GM23338 (cell line): ENCODE measurements around the gene ZER1. TPM values are rescaled to one million over a fixed set of nuclear protein-coding genes. Genes with fewer than 3 reads are reported as not detected.
"Not testable (repeated sequence)": the region's sequence is repeated elsewhere in the genome, so short reads cannot be mapped to it uniquely, and the experiment has no call there.

Experiments
- ATAC-seq: fragments of 200-7000 bp; cut with Tn5 transposase; 3 replicates; pipeline ENCODE4 v1.9.1; 2020
- DNase-seq: peaks from one replicate; pipeline ENCODE4 v3.0.0-alpha.2; 2015; ENCODE audit warnings: low spot score
- H2AFZ ChIP-seq: fragments of 200-600 bp; sonication (generic); 2 replicates; pipeline ENCODE4 v1.8.0; 2016; ENCODE audit warnings: antibody characterized with exemption, mild to moderate bottlenecking, moderate library complexity
- H3F3A ChIP-seq: fragments of 200-600 bp; sonication (generic); replicated peaks from 2 replicates; pipeline ENCODE4 v1.8.0; 2017; ENCODE audit warnings: antibody characterized with exemption, mixed run types, low read depth
- H3K27ac ChIP-seq: fragments of 200-600 bp; sonication (generic); 2 replicates; pipeline ENCODE4 v1.6.1; 2016; ENCODE audit warnings: low read depth
- H3K27me3 ChIP-seq: fragments of 200-600 bp; sonication (generic); 2 replicates; pipeline ENCODE4 v1.8.0; 2016; ENCODE audit warnings: mild to moderate bottlenecking, mixed run types, moderate library complexity; ENCODE audit not compliant: insufficient read depth
- H3K36me3 ChIP-seq: fragments of 200-600 bp; sonication (generic); 2 replicates; pipeline ENCODE4 v1.8.0; 2016; ENCODE audit warnings: mild to moderate bottlenecking; ENCODE audit not compliant: insufficient read depth
- H3K4me1 ChIP-seq: fragments of 200-600 bp; sonication (generic); 2 replicates; pipeline ENCODE4 v1.8.0; 2016; ENCODE audit warnings: mild to moderate bottlenecking, moderate library complexity; ENCODE audit not compliant: insufficient read depth
- H3K4me2 ChIP-seq: fragments of 200-600 bp; sonication (generic); 2 replicates; pipeline ENCODE4 v1.7.1; 2017; ENCODE audit warnings: mixed run types
- H3K4me3 ChIP-seq: fragments of 200-600 bp; sonication (generic); 2 replicates; pipeline ENCODE4 v1.6.1; 2016; ENCODE audit warnings: mixed run types
- H3K79me2 ChIP-seq: fragments of 200-600 bp; sonication (generic); replicated peaks from 2 replicates; pipeline ENCODE4 v1.8.0; 2017; ENCODE audit warnings: mild to moderate bottlenecking; ENCODE audit not compliant: insufficient read depth
- H3K9me2 ChIP-seq: fragments of 200-600 bp; sonication (generic); 2 replicates; pipeline ENCODE4 v1.8.0; 2017; ENCODE audit not compliant: insufficient read depth
- H4K20me1 ChIP-seq: fragments of 200-600 bp; sonication (generic); replicated peaks from 2 replicates; pipeline ENCODE4 v1.8.0; 2017; ENCODE audit warnings: mild to moderate bottlenecking; ENCODE audit not compliant: insufficient read depth
- H3K27ac Mint-ChIP-seq: 2 replicates; pipeline ENCODE4 v1.8.0; 2020; ENCODE audit warnings: inconsistent platforms, mild to moderate bottlenecking, moderate library complexity, mixed read lengths
- H3K27me3 Mint-ChIP-seq: 3 replicates; pipeline ENCODE4 v1.8.0; 2022; ENCODE audit warnings: low read depth, mild to moderate bottlenecking, moderate library complexity, mixed read lengths, inconsistent platforms; ENCODE audit not compliant: insufficient read depth, poor library complexity
- H3K36me3 Mint-ChIP-seq: 3 replicates; pipeline ENCODE4 v1.8.0; 2021; ENCODE audit warnings: low read depth, mild to moderate bottlenecking, inconsistent platforms, moderate library complexity, mixed read lengths
- H3K4me1 Mint-ChIP-seq: 3 replicates; pipeline ENCODE4 v1.8.0; 2020; ENCODE audit warnings: mild to moderate bottlenecking, inconsistent platforms, mixed read lengths
- H3K4me3 Mint-ChIP-seq: 3 replicates; pipeline ENCODE4 v1.8.0; 2021; ENCODE audit warnings: moderate library complexity, mild to moderate bottlenecking, inconsistent platforms, mixed read lengths
- H3K9me3 Mint-ChIP-seq: 3 replicates; pipeline ENCODE4 v1.8.0; 2020; ENCODE audit warnings: moderate library complexity, mild to moderate bottlenecking, inconsistent platforms, mixed read lengths
- CREB1 ChIP-seq: fragments of 250-450 bp; sonication (Bioruptor Pico); IDR thresholded peaks from 2 replicates; pipeline ENCODE4 v1.5.0; 2020; ENCODE audit warnings: low read depth, mild to moderate bottlenecking, moderate library complexity
- JUNB ChIP-seq: IDR thresholded peaks from one replicate; pipeline ENCODE4 v1.6.1; 2016; ENCODE audit warnings: antibody characterized with exemption; ENCODE audit not compliant: unreplicated experiment
- NANOG ChIP-seq: IDR thresholded peaks from 2 replicates; pipeline ENCODE4 v1.6.1; 2016; ENCODE audit warnings: antibody characterized with exemption, borderline replicate concordance
- POLR2AphosphoS5 ChIP-seq: IDR thresholded peaks from 2 replicates; pipeline ENCODE4 v1.6.1; 2016; ENCODE audit warnings: antibody characterized with exemption, low read depth
- STAT1 ChIP-seq: IDR thresholded peaks from one replicate; pipeline ENCODE4 v1.6.1; 2016; ENCODE audit warnings: antibody characterized with exemption; ENCODE audit not compliant: unreplicated experiment
- ZNF114 ChIP-seq: fragments of 250-450 bp; sonication (Bioruptor Pico); IDR thresholded peaks from 2 replicates; pipeline ENCODE4 v1.5.0; 2020; ENCODE audit warnings: mild to moderate bottlenecking, moderate library complexity
- ZNF331 ChIP-seq: fragments of 250-450 bp; sonication (Bioruptor Pico); IDR thresholded peaks from 2 replicates; pipeline ENCODE4 v1.5.0; 2020; ENCODE audit warnings: low read depth, mild to moderate bottlenecking, moderate library complexity
- polyA plus RNA-seq: library from polyadenylated mRNA; unstranded; fragments of >200 nt; fragmentation: Nextera tagmentation; extraction: Ambion mirVana; gene quantifications from 2 replicates; pipeline ENCODE4 v1.2.1, GENCODE V29; 2016
- total RNA-seq: library from RNA; depleted of rRNA; stranded (reverse); fragments of >200 nt; shearing (Covaris generic); gene quantifications from 2 replicates; pipeline ENCODE4 v1.2.3, GENCODE V29; 2014
- TF ChIP-seq, protein P1 (sequence below): IDR thresholded peaks from 2 replicates; pipeline ENCODE4 v1.6.1; 2016; ENCODE audit warnings: antibody characterized with exemption

ZER1 gene
- total and polyA plus RNA-seq, 2 experiments from 2014 or later = 7.0 to 23.9 TPM

GRCh38 chr9:128701227-128701854 lies 70.4 kb downstream of the ZER1 start:
- TF ChIP-seq, protein P1, sequence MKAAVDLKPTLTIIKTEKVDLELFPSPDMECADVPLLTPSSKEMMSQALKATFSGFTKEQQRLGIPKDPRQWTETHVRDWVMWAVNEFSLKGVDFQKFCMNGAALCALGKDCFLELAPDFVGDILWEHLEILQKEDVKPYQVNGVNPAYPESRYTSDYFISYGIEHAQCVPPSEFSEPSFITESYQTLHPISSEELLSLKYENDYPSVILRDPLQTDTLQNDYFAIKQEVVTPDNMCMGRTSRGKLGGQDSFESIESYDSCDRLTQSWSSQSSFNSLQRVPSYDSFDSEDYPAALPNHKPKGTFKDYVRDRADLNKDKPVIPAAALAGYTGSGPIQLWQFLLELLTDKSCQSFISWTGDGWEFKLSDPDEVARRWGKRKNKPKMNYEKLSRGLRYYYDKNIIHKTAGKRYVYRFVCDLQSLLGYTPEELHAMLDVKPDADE = no peak
- TF ChIP-seq STAT1 = no peak
- no peak for TF ChIP-seq JUNB
- TF ChIP-seq NANOG = no peak
- TF ChIP-seq ZNF114 (CRISPR knock-in tag) = no peak
- no peak for TF ChIP-seq CREB1 (CRISPR knock-in tag)
- Histone ChIP-seq H4K20me1 (0 out of 2 replicates have a peak, but pooled peaks cover 2% of the 10 kb centered on the region), H3K4me2 (no peak overlapping the region), H3K27ac (0 out of 2 replicates have a peak overlapping the region, but pooled peaks have one; percentile 39), H3K4me3 (no peak overlapping the region), H2AFZ (no peak overlapping the region), H3F3A (peaks cover 40% of the 10 kb centered on the region), H3K36me3 (peaks cover 5% of the 10 kb centered on the region; the same call in 1 of the 2 replicates), H3K79me2 (no peaks in the 10 kb centered on the region), H3K27me3 (no peaks in the 10 kb centered on the region; the same call in 1 of the 2 replicates), H3K4me1 (peaks cover 5% of the 10 kb centered on the region; the same call in 1 of the 2 replicates), H3K9me2 (no peaks in the 10 kb centered on the region)
- no peak for DNase-seq
- H3K27me3 Mint-ChIP-seq = peaks cover 25% of the 10 kb centered on the region
- peaks cover 15% of the 10 kb centered on the region for H3K36me3 Mint-ChIP-seq
- no peak for ATAC-seq
- no peak overlapping the region for H3K27ac Mint-ChIP-seq
- peak overlapping the region; percentile 83; the same call in 2 of the 3 replicates for H3K4me3 Mint-ChIP-seq
- no peaks in the 10 kb centered on the region; the same call in 2 of the 3 replicates for H3K9me3 Mint-ChIP-seq
- peaks cover 5% of the 10 kb centered on the region; the same call in 1 of the 3 replicates for H3K4me1 Mint-ChIP-seq

DNA sequence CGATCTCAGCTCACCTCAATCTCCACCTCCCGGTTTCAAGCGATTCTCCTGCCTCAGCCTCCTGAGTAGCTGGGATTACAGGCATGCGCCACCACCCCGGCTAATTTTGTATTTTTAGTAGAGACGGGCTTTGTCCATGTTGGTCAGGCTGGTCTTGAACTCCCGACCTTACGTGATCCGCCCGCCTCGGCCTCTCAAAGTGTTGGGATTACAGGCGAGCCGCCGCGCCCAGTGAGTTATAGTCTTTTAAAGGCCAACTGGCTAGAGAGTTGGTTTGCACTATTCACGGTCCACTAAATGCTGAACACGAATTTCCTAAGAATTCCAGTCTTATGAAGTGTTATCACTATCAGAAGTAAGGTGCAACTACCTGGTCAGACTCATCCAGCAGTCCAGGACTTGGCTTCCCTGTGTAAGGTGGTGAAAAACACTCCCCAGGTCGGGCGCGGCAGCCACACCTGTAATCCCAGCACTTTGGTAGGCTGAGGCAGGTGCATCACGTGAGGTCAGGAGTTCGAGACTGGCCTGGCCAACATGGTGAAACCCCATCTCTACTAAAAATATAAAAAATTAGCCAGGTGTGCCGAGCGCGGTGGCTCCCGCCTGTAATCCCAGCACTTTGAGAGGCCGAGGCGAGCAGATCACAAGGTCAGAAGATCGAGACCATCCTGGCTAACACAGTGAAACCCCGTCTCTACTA lies 72.5 kb downstream of the ZER1 start:
- H3K9me3 Mint-ChIP-seq, H3K9me2 ChIP-seq, ATAC-seq, H3K27ac ChIP-seq, H3K4me3 Mint-ChIP-seq, H3K27me3 ChIP-seq, H3K79me2 ChIP-seq, H3K27ac Mint-ChIP-seq, H3K4me1 Mint-ChIP-seq, DNase-seq, H2AFZ ChIP-seq, H3K4me1 ChIP-seq, H3K4me2 ChIP-seq, H3K4me3 ChIP-seq: not testable (repeated sequence)
- Mint-ChIP-seq H3K27me3 (peaks cover 25% of the 10 kb centered on the region), H3K36me3 (peaks cover 36% of the 10 kb centered on the region)
- peaks cover 53% of the 10 kb centered on the region for H3F3A ChIP-seq
- peaks cover 26% of the 10 kb centered on the region for H3K36me3 ChIP-seq
- peaks cover 13% of the 10 kb centered on the region; the same call in 1 of the 2 replicates for H4K20me1 ChIP-seq

GRCh38 chr9:128696923-128697707 lies 74.6 kb downstream of the ZER1 start:
- Histone ChIP-seq H3K36me3 (peaks cover 47% of the 10 kb centered on the region), H3K27me3 (no peaks in the 10 kb centered on the region), H3K4me1 (no peaks in the 10 kb centered on the region), H3K27ac (peak overlapping the region; percentile 29; the same call in 1 of the 2 replicates), H3K4me3 (no peak overlapping the region), H3K4me2 (no peak overlapping the region), H3K79me2 (peaks cover 23% of the 10 kb centered on the region), H2AFZ (no peak overlapping the region), H3F3A (peaks cover 70% of the 10 kb centered on the region), H4K20me1 (peaks cover 30% of the 10 kb centered on the region), H3K9me2 (no peaks in the 10 kb centered on the region)
- H3K4me1 Mint-ChIP-seq = no peaks in the 10 kb centered on the region; the same call in 2 of the 3 replicates
- H3K4me3 Mint-ChIP-seq = 0 out of 3 replicates have a peak overlapping the region, but pooled peaks have one; percentile 30
- no peak overlapping the region for H3K27ac Mint-ChIP-seq
- H3K9me3 Mint-ChIP-seq = no peaks in the 10 kb centered on the region; the same call in 2 of the 3 replicates
- TF ChIP-seq ZNF331 (CRISPR knock-in tag) (no peak), POLR2AphosphoS5 (peak; percentile 62)
- peaks cover 20% of the 10 kb centered on the region for H3K27me3 Mint-ChIP-seq
- H3K36me3 Mint-ChIP-seq = peaks cover 57% of the 10 kb centered on the region
- ATAC-seq (peak; percentile 17), DNase-seq (no peak)
